H9 (cell line): ENCODE data around the gene IQGAP3. TPM values are rescaled to one million over a fixed set of nuclear protein-coding genes. Genes with fewer than 3 reads are reported as not detected.
A peak's percentile ranks its signal among the peaks of the same experiment; 100 is the strongest.

Experiments
- DNase-seq: peaks from one replicate; pipeline ENCODE4 v3.0.0-alpha.2; 2017
- H2AFZ ChIP-seq: one replicate; pipeline ENCODE4 v1.6.1; 2013; ENCODE audit warnings: mild to moderate bottlenecking, low read length, control low read depth, moderate library complexity
- H2AK5ac ChIP-seq: 2 replicates; pipeline ENCODE4 v1.6.1; 2013; ENCODE audit warnings: low read length, control low read depth, mixed read lengths; ENCODE audit not compliant: insufficient read length
- H2BK120ac ChIP-seq: one replicate; pipeline ENCODE4 v1.6.1; 2013; ENCODE audit warnings: low read depth, mild to moderate bottlenecking, low read length, control low read depth, inconsistent platforms; ENCODE audit not compliant: poor library complexity, severe bottlenecking
- H2BK12ac ChIP-seq: 2 replicates; pipeline ENCODE4 v1.6.1; 2013; ENCODE audit warnings: low read length, control low read depth, mixed read lengths, low read depth; ENCODE audit not compliant: insufficient read length
- H2BK15ac ChIP-seq: 2 replicates; pipeline ENCODE4 v1.6.1; 2013; ENCODE audit warnings: low read depth, low read length, control low read depth
- H2BK20ac ChIP-seq: one replicate; pipeline ENCODE4 v1.6.1; 2013; ENCODE audit warnings: low read depth, mild to moderate bottlenecking, low read length, control low read depth, inconsistent platforms; ENCODE audit not compliant: poor library complexity, severe bottlenecking
- H2BK5ac ChIP-seq: 2 replicates; pipeline ENCODE4 v1.6.1; 2013; ENCODE audit warnings: low read length, control low read depth, mixed read lengths; ENCODE audit not compliant: insufficient read length
- H3K14ac ChIP-seq: 2 replicates; pipeline ENCODE4 v1.6.1; 2013; ENCODE audit warnings: low read length, control low read depth; ENCODE audit not compliant: insufficient read depth
- H3K18ac ChIP-seq: 2 replicates; pipeline ENCODE4 v1.6.1; 2013; ENCODE audit warnings: low read depth, mild to moderate bottlenecking, mixed read lengths, low read length, control low read depth; ENCODE audit not compliant: insufficient read length
- H3K23ac ChIP-seq: 2 replicates; pipeline ENCODE4 v1.6.1; 2013; ENCODE audit warnings: low read length, control low read depth, mixed read lengths, low read depth; ENCODE audit not compliant: insufficient read length
- H3K23me2 ChIP-seq: 2 replicates; pipeline ENCODE4 v1.6.1; 2013; ENCODE audit warnings: low read depth, mild to moderate bottlenecking, mixed read lengths, low read length, control low read depth; ENCODE audit not compliant: insufficient read length, poor library complexity, severe bottlenecking
- H3K27ac ChIP-seq: 2 replicates; pipeline ENCODE4 v1.5.1; 2013; ENCODE audit warnings: low read length, control low read depth, mixed read lengths, low read depth; ENCODE audit not compliant: insufficient read length
- H3K27me3 ChIP-seq: 2 replicates; pipeline ENCODE4 v1.6.1; 2013; ENCODE audit warnings: low read length, control low read depth, inconsistent platforms; ENCODE audit not compliant: insufficient read depth
- H3K4ac ChIP-seq: 2 replicates; pipeline ENCODE4 v1.6.1; 2013; ENCODE audit warnings: low read depth, mild to moderate bottlenecking, control low read depth, inconsistent platforms, low read length, moderate library complexity
- H3K4me1 ChIP-seq: 2 replicates; pipeline ENCODE4 v1.6.1; 2013; ENCODE audit warnings: low read length, control low read depth, inconsistent platforms; ENCODE audit not compliant: insufficient read depth
- H3K4me2 ChIP-seq: 2 replicates; pipeline ENCODE4 v1.6.1; 2013; ENCODE audit warnings: low read length, control low read depth, mixed read lengths; ENCODE audit not compliant: insufficient read length, insufficient read depth
- H3K56ac ChIP-seq: 2 replicates; pipeline ENCODE4 v1.6.1; 2013; ENCODE audit warnings: low read depth, mild to moderate bottlenecking, mixed read lengths, low read length, control low read depth; ENCODE audit not compliant: insufficient read length
- H3K79me1 ChIP-seq: 2 replicates; pipeline ENCODE4 v1.6.1; 2013; ENCODE audit warnings: low read depth, mild to moderate bottlenecking, moderate library complexity, low read length, control low read depth, inconsistent platforms; ENCODE audit not compliant: insufficient read depth, poor library complexity, severe bottlenecking
- H3K79me2 ChIP-seq: 2 replicates; pipeline ENCODE4 v1.6.1; 2013; ENCODE audit warnings: low read length, control low read depth, inconsistent platforms; ENCODE audit not compliant: insufficient read depth
- H3K9ac ChIP-seq: 2 replicates; pipeline ENCODE4 v1.6.1; 2013; ENCODE audit warnings: low read length, control low read depth, mixed read lengths; ENCODE audit not compliant: insufficient read length; ENCODE audit errors: extremely low read depth
- H3K9me3 ChIP-seq: one replicate; pipeline ENCODE4 v1.6.1; 2013; ENCODE audit warnings: low read depth, low read length, inconsistent platforms; ENCODE audit not compliant: control insufficient read depth
- H3T11ph ChIP-seq: one replicate; pipeline ENCODE4 v1.6.1; 2013; ENCODE audit warnings: mild to moderate bottlenecking, low read length, control low read depth, inconsistent platforms
- H4K20me1 ChIP-seq: one replicate; pipeline ENCODE4 v1.6.1; 2013; ENCODE audit not compliant: control insufficient read depth, insufficient read length, insufficient read depth
- H4K5ac ChIP-seq: 2 replicates; pipeline ENCODE4 v1.6.1; 2013; ENCODE audit warnings: low read depth, mild to moderate bottlenecking, mixed read lengths, low read length, control low read depth; ENCODE audit not compliant: insufficient read length
- H4K8ac ChIP-seq: replicated peaks from 2 replicates; pipeline ENCODE4 v1.6.1; 2013; ENCODE audit warnings: low read length, control low read depth, mixed read lengths, low read depth; ENCODE audit not compliant: insufficient read length
- H4K91ac ChIP-seq: 2 replicates; pipeline ENCODE4 v1.6.1; 2013; ENCODE audit warnings: low read depth, mild to moderate bottlenecking, moderate library complexity, mixed read lengths, low read length, control low read depth; ENCODE audit not compliant: insufficient read length
- H3K27ac Mint-ChIP-seq, 3 experiments: 2 replicates in 2 of 3; 3 replicates in 1 of 3; pipeline ENCODE4 v1.8.0; 2020 to 2021; ENCODE audit warnings: mixed read lengths in 3 of 3, mild to moderate bottlenecking in 1 of 3, moderate library complexity in 1 of 3
- H3K27me3 Mint-ChIP-seq: 2 replicates; pipeline ENCODE4 v1.8.0; 2021; ENCODE audit warnings: low read depth, mild to moderate bottlenecking, moderate library complexity, mixed read lengths
- H3K36me3 Mint-ChIP-seq, 3 experiments: 2 replicates in 2 of 3; 3 replicates in 1 of 3; pipeline ENCODE4 v1.8.0; 2020 to 2021; ENCODE audit warnings: low read depth in 3 of 3, mixed read lengths in 3 of 3; ENCODE audit not compliant: insufficient read depth in 1 of 3
- H3K4me1 Mint-ChIP-seq, 2 experiments: 2 replicates each; pipeline ENCODE4 v1.8.0; 2020; ENCODE audit warnings: mixed read lengths in 2 of 2
- H3K4me3 Mint-ChIP-seq, 2 experiments: 2 replicates in 1 of 2; 3 replicates in 1 of 2; pipeline ENCODE4 v1.8.0; 2020 to 2021; ENCODE audit warnings: mild to moderate bottlenecking in 2 of 2, mixed read lengths in 2 of 2, moderate library complexity in 1 of 2
- H3K9me3 Mint-ChIP-seq, 2 experiments: 2 replicates in 1 of 2; 3 replicates in 1 of 2; pipeline ENCODE4 v1.8.0; 2020; ENCODE audit warnings: mild to moderate bottlenecking in 2 of 2, mixed read lengths in 2 of 2, moderate library complexity in 1 of 2
- CTCF ChIP-seq: fragments of 200-600 bp; sonication (generic); conservative IDR thresholded peaks from 3 replicates; pipeline ENCODE4 v1.8.0; 2021; ENCODE audit warnings: antibody characterized with exemption, mild to moderate bottlenecking
- WGBS: extraction: QIAGEN DNeasy Blood & Tissue Kit; methylation state at CpG from one replicate; pipeline ENCODE4 v1.1.7; 2013; ENCODE audit warnings: missing lambda C conversion rate, low lambda C conversion rate, mixed read lengths; ENCODE audit not compliant: insufficient read length; ENCODE audit errors: extremely low coverage; 5-methylcytosine and 5-hydroxymethylcytosine counted together
- total RNA-seq: library from RNA; stranded (reverse); gene quantifications from 2 replicates; pipeline ENCODE4 v1.2.1, GENCODE V29; 2021

IQGAP3 gene
- total RNA-seq, 1 experiment from 2014 or later, result 24.5 TPM

GRCh38 chr1:156566436-156566835, 5.9 kb downstream of the IQGAP3 start:
- no peak overlapping the region for H3K23ac ChIP-seq
- 0 out of 7 replicates have a peak overlapping the region, but pooled peaks of 1 of the 3 experiments have one; percentile 72 for H3K27ac Mint-ChIP-seq
- no peak overlapping the region for H3K56ac ChIP-seq
- H3K27ac ChIP-seq, result no peak overlapping the region
- H4K5ac ChIP-seq, result no peak overlapping the region
- no peaks in the 10 kb centered on the region for H3K27me3 ChIP-seq
- no peak overlapping the region for H2BK12ac ChIP-seq
- no peaks in the 10 kb centered on the region for H3K9me3 ChIP-seq
- no peak overlapping the region for H3K4ac ChIP-seq
- no peak overlapping the region for H2AK5ac ChIP-seq
- no peaks in the 10 kb centered on the region for H3K79me1 ChIP-seq
- H3K4me1 Mint-ChIP-seq, result peaks cover 5 to 8% of the 10 kb centered on the region in 2 experiments
- DNase-seq, result no peak
- no peaks in the 10 kb centered on the region for H3K27me3 Mint-ChIP-seq
- no peak overlapping the region for H2BK5ac ChIP-seq
- no peak overlapping the region for H3K18ac ChIP-seq
- no peaks in the 10 kb centered on the region for H3K9me3 Mint-ChIP-seq
- H3K23me2 ChIP-seq, result no peaks in the 10 kb centered on the region
- no peak overlapping the region for H2BK20ac ChIP-seq
- no peak overlapping the region for H3T11ph ChIP-seq
- no peak overlapping the region for H2BK15ac ChIP-seq
- no peaks in the 10 kb centered on the region; the same call in 1 of the 2 replicates for H3K79me2 ChIP-seq
- H3K9ac ChIP-seq, result no peak overlapping the region
- no peak overlapping the region for H4K8ac ChIP-seq
- no peak overlapping the region for H3K4me3 Mint-ChIP-seq
- H3K4me2 ChIP-seq, result no peak overlapping the region
- no peak for TF ChIP-seq CTCF
- no peak overlapping the region for H4K91ac ChIP-seq
- H2BK120ac ChIP-seq, result no peak overlapping the region
- H2AFZ ChIP-seq, result no peak overlapping the region
- no peak overlapping the region for H3K14ac ChIP-seq
- no peaks in the 10 kb centered on the region; the same call in 1 of the 2 replicates for H3K4me1 ChIP-seq
- H3K36me3 Mint-ChIP-seq, result peaks cover 19 to 59% (median 50%) of the 10 kb centered on the region in 3 experiments
- H4K20me1 ChIP-seq, result no peaks in the 10 kb centered on the region
- no CpG with 5 or more reads among the region's 4 CpGs for WGBS
